ENCODE measurements around the gene TST.

Gene TST

GRCh38 chr22:36979016-36979910 lies 40.0 kb downstream of the TST start:
- DNase-seq: no peak

DNA sequence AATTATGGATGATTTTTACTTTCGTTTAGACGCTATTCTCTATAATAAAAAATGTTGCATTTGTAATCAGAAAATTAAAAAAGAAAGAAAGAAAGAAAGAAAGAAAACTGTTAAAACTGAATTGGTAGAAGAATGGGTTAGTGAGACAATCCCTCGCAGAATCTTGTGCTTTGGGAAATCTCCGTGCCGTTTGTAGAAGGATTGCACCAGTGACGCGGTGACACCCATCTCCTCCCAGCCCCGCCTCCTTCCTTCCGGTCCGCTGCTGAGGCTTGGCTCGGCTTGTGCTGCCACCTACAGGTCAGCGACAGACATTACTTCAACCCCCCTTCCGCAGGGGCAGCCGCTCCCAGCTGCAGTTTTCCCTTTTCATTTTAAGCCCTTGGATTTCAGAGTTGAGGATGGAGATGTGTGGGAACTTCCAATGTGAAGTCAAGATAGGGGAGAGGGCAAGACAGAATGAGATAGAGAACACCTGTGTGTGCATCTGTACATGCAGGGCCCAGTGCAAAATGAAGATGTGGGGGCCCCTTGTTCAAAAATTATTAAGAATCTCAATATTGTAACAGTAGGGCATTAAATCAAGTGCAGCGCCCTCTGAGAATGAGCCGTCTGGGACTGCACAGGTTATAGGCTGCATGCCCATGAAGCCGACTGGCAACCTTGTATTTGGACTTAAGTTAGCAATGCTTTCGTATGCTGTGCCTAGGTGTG lies 41.1 kb downstream of the TST start:
- DNase-seq: peak; percentile 74 to 81

GRCh38 chr22:36977401-36977861 lies 41.8 kb downstream of the TST start:
- DNase-seq: peak; percentile 24 to 39

- no peak for DNase-seq
Observed at GRCh38 chr22:36976606-36977005, 42.6 kb downstream of the TST start.

DNA sequence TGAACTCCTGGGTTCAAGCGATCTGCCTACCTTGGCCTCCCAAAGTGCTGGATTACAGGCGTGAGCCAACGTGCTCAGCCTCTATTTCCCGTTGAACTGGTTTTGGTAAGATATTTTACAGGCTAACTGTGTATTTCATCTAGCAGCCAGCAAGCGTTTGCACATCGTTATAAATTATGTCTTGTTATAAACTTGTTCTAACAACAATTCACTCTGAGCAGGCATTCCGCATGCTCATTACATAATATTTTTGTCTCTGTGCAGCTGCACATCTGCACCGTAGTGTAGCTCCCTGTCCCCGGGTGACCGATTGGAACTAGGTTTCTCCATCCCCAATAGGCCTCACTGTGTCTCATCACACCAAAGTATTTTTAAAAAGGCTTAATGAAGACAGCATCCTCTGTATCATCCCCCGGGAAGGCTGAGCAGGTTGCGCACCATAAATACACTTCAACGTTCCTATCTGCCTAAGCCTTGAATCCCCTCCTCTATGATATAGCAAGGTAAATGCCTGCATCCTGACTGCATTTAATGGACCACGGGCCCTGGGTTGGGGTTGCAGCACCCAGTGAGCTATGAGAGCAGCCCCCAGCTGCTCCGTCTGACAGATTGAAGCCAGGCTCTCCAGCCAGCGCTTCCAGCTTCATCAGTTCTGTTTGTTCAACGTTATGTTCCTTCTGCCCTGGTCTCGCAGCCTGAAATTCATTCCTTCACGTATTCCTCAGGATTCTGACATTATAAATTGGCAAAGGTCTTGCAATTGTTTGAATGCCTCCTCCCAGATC lies 47.7 kb downstream of the TST start:
- no peak for DNase-seq

GRCh38 chr22:36968249-36968964 lies 50.8 kb downstream of the TST start:
- DNase-seq: no peak

GRCh38 chr22:36966851-36967540 lies 52.3 kb downstream of the TST start:
- DNase-seq: no peak

DNA sequence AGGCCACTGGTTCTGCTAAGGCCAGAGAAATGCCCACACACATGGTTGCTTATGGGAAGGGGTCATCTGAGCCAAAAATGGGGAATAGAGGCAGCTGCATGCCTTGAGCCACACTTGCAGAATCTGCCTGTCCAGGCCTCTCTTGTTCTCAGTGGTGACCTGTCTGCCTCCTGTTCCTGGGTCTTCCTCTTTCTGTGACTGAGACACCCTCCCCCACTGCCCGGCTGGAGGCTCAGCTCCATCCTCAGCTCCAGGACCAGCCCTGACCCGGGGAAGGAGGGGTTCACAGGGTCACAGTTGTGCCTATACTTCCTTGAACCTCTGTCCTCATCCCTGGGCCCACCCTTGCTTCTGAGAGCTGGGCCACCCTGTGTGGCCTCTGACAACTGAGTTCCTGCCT lies 53.6 kb downstream of the TST start:
- DNase-seq: no peak

- DNase-seq: no peak
Observed at GRCh38 chr22:36964106-36964505, 55.1 kb downstream of the TST start.

DNA sequence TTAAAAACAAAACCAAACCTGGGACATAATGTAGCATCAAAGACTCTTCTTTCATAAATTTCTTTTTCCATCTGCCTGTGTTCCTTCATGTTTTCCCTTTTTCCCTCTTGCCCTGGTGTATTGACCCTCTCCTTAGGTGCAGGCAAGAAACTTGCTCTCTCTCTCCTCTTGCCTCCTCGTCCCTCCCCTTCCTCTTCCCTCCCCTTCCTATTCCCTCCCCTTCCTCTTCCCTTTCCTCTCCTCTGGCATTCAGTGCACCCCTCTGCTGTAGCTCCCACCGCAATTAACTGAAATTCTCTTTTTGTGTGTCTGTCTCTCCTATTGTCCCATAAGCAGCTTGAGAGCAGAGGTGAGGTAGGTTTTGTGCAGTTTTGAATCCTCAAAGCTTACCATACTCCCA lies 55.9 kb downstream of the TST start:
- no peak for DNase-seq

GRCh38 chr22:36961626-36962025 lies 57.6 kb downstream of the TST start:
- no peak for DNase-seq

Data from NCI-H2081 (cell line).